M059J (cell line): ENCODE data around the gene IDUA. TPM values are rescaled to one million over a fixed set of nuclear protein-coding genes. Genes with fewer than 3 reads are reported as not detected.

Experiments
- DNase-seq: peaks from one replicate; pipeline ENCODE4 v3.0.0-alpha.2; 2012; ENCODE audit warnings: low read depth
- total RNA-seq: library from RNA; depleted of rRNA; stranded (reverse); fragments of >200 nt; shearing (Covaris generic); gene quantifications from 2 replicates; pipeline ENCODE4 v1.2.3, GENCODE V29; 2014

Gene IDUA
- total RNA-seq, 1 experiment from 2014 or later, result 11.9 TPM

DNA sequence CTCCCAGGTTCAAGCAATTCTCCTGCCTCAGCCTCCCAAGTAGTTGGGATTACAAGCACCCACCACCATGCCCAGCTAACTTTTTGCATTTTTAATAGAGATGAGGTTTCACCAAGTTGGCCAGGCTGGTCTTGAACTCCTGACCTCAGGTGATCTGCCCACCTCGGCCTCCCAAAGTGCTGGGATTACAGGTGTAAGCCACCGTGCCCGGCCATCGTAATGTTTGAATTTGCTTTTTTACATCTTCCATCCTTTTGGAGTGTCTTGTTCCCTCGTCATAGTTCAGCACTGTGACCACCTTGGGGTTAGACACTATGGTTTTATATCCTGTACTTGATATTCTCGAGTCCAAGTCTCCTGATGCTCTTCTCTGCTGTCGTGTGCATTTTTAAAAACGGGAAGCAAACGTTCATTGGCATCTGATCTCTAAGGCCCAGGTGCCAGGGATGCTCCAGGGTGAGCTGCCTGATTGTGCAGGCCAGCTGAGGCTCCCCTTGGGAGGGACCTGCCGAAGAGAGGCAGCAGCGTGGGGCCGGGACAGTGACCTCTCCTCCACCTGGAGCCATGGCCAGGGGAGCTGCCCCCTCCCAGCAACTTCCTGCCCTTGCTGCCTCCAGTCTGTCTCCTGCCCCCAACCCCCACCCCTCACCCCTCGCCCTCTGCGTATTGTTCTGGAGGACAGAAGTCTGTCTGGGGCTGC lies 30.2 kb upstream of the IDUA start:
- DNase-seq, result no peak

- DNase-seq, result no peak
These were observed 29.6 kb upstream of the IDUA start for GRCh38 chr4:957231-957580.

GRCh38 chr4:957581-958313 lies 29.1 kb upstream of the IDUA start:
- DNase-seq, result no peak

GRCh38 chr4:958314-958665 lies 28.6 kb upstream of the IDUA start:
- no peak for DNase-seq

GRCh38 chr4:958696-959337 lies 28.0 kb upstream of the IDUA start:
- no peak for DNase-seq

DNA sequence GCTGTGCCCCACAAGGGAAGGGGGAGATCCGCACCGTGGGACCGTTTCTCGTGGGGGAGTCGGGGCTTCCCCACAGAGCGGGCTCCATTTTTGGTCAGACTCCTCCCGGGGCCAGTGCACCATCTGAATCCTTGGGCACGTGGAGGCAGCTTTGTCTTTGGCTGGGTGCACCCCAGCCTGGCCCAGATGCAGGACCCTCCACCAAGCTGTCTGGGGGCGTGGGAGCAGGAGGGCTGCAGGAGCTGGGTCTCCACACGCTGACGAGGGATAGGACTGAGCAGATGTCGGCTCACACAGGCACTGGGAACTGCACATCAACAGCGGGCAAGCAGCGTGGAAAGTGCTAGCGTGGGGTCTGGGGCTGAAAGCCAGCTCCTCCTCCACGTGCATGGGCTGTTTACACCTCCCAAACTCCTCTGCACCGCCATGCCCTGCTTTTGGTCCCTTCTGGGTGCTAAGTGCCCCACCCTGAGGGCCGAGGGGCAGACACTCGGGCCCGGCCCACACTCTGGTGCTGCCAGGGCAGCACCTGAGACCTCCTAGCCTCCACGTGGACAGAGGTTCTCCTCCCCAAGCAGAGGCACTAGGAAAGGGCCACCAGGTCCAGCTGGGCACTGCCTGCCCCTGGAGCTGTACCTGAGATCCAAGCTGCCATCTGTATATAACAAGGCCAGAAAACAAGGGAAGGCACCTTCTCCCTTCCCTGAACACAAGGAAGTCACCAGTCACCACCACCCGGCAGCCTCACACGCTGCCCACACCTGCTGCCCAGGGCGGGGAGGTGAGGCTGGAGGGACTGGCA lies 27.3 kb upstream of the IDUA start:
- no peak for DNase-seq

GRCh38 chr4:960140-960635 lies 26.7 kb upstream of the IDUA start:
- no peak for DNase-seq

DNA sequence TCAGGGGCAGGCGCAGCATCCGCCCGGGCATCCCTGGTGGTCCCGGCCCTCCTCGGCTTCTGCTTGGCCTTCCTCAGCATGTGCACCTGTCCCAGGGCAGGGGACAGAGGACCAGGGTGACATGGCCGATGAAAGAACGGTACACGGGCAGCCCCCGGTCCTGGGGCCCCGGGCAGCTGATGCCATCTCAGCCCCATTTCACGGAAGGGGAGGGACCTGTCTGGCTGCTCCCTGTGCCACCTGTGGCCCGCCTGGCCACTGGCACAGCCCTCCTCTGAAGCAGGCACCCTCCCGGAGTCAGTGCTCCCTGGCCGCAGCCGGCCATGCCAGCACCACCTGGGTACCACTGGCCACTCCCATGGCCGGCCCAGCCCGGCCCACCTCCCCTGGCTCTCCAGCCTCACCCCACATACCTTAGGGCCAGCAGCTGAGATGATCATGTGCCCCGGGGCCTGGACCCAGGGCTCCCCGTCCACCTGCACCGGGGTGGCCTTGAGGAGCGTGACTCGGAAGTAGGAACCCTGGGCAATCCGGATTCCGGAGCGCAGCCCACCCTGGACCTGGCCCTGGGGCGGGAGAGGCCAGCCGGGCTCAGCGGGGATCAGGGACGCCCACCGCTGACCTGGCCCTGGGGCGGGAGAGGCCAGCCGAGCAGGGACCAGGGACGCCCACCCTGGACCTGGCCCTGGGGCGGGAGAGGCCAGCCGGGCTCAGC lies 26.1 kb upstream of the IDUA start:
- DNase-seq, result no peak

DNA sequence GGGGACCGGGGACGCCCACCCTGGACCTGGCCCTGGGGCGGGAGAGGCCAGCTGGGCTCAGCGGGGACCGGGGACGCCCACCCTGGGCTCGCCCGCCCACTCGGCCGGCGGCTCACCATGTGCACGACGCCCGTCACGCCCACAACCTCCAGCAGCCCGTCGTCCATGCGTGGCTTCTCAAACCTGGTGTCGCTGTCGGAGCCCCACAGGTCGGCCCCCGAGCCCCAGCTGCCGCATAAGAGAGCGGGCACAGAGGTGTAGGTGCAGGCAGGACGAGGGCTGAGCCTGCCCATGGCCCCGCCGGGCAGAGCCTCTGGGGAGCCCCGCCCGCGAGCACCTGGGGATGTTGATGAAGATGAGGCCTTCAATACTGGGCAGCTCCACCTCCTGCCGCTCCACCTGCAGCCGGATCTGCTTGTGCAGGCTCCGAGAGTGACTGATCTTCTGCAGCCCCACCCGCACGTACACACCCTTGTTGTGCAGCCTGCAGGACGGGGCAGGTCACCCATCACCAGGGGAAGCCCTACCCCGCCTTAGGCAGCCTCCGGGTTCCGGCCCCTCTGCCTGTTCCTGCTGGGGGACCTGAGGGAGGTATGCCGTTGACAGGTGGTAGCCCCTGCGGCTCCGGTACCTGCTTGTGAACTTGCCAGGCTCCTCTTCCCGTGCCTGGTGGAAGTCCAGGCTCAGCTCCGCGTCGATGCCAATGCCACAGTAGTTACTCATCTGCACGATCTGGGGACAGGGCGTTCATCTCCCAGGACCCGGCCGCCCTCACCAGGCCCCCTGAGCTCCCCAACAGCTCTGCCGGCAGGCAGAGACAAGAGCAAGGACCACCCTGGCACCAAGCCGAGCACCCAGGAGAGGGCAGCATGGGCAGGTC lies 25.3 kb upstream of the IDUA start:
- DNase-seq, result no peak

DNA sequence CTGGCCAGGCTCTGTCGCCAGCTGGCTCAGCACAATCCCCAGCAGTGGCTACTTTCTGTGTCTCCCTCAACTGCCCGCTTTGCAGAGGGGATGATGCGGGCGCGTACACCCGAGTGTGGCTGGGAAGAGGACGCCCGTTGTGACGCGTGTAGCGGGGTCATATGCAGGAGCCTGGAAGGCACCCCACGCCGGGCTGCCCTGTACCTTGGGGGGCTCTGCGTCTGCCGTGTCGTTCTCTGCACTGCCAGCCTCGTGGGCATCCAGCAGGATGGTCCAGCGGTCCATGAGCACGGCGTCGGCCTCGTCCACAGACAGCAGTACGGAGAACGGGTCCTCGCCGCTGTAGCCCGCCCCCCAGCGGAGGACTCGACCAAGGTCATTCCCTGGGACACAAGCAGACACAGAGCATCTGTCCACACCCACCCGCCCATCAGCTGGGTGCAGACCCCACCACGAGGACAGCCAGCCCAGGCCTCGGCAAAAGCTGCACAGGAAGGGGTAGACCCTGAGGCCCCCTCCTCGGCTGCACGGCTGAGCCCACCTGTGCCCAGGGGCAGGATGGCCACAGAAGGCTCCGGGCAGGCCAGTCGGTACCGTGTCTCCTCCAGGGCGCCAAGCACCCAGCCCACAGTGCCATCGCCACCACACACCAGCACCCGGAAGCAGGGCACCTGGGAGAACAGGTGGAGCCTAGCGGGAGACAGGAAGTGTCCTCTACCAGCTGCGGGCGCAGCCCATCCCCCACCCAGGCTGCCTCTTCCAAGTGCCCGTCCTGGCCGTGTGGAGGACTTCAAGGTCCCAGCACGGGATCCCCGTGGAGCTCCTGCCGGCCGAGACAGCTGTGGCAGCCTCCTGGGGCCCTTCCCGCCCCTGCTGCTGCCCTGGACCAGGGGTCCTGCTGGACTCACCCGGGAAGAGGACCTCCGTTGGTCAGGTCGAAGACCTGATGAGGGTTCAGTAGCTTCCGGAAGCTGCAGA lies 24.3 kb upstream of the IDUA start:
- DNase-seq, result no peak

DNA sequence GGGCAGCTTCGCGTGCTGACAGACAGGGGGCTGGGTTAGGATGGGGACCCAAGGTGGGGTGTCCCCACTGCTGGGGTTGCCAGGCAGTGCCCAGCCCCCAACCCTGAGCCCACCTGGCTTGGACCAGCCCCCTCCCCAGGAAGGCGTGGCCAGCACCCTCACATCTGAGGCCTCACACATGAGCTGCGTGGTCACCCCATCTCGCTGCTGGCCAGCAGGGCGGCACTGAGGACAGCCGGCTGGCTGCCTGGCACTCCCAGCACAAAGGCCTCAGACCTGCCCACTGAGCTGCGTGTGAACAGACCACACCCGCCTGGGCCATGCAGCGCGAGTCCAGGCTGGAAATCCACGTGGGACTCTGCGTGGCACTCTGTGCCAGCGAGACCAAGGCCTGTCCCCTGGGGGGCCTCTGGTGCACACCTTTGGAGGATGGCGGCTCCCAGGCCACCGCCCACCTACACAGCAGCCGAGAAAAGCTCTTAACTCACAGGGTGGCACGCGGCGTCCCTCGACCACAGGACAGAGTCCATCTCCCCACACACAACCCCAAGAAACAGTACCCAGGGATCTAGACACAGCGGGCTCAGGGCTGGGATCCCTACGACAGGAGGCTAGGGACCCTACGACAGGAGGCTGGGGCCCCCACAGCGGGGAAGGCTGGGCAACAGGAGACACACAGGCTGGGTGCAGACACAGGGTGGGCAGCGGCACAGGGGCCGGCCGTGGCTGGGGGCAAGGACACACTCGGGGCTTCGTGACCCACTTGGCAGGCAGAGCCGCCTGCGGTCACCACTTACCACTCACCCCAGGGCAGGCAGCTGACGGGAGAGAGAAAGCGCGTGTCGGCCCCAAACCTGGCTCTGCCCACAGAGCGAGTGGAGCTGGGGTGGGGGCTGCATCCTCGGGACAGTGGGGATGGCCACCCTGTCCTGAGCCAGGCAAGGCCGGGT lies 23.3 kb upstream of the IDUA start:
- DNase-seq, result no peak

DNA sequence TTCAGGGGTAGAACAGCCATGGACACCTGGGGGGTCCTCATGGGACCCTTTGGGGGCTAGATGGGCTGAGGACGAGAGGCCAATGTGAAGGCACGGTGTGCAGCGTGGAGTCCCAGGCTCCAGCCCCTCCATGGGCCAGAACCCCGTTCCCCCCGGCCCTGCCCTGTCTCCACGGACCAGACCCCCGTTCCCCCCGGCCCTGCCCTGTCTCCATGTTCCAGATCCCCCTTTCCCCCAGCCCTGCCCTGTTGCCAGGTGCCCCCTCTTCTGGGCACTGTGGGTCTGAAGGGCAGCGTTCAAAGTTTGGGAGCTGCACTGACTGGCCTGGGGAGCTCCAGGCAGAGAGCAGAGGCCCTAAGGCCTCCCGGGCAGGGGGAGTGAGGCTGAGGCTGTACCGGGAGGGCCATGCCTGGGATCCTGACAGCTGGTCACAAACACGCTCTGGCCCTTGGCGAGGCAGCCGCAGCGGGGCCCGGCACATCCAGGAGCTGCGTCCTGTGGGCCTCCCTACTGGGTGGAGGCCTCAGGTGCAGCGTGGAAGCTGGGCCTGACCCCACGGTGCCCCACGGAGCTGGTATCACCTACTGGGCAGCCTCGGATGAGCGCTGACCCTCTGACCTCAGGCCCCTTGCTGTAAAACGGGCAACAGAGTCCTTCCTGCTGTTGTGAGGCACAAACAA lies 22.4 kb upstream of the IDUA start:
- no peak for DNase-seq

DNA sequence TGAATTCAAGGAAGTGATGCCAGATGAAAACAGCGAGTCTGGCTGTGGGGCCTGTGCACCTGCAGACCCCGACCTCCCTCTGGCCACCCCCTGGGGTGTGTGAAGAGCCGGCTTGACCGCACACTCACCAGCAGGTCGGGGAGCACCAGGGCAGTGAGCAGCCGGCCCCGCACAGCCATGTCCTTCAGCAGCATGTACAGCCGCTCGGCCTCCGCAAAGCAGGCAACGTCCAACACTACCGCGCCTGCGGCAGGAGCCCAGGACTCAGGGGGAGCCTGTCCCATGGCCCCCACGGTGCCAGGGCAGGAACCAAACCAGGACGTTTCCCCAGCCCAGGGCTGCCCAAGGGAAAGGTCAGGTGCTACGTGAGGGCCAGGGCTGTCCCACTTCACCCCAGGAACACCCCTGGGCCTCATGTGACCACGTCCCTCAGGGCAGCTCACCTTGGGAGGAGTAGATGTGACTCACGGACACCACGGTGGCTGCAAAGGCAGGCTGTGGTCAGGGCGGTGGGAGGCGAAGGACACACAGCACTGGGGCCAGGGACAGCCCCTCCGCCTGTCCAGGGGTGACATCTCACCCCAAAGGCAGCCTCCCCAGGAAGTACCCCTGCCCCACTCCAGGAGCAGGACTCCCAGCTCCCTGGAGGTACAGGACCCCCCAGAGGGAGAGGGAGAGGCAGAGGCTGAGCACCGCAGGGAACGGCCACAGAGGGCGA lies 21.6 kb upstream of the IDUA start:
- DNase-seq, result no peak

DNA sequence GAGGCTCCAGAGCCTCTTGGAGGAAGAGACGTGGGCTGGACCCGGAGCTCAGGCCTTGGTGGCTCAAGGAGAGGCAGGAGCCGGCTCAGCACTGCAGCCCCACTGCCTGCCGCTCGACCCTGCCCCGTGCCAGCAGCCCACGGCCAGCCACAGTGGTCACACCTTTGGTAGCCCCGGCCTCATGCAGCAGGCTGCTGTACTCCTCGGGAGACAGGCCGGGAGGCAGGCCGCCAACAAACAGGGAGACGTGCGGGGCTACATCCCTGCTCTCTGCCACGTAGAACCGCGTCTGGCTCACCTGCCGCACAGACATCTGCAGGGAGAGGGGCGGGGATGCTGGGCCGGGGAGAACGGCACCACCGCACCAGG lies 21.1 kb upstream of the IDUA start:
- DNase-seq, result no peak

DNA sequence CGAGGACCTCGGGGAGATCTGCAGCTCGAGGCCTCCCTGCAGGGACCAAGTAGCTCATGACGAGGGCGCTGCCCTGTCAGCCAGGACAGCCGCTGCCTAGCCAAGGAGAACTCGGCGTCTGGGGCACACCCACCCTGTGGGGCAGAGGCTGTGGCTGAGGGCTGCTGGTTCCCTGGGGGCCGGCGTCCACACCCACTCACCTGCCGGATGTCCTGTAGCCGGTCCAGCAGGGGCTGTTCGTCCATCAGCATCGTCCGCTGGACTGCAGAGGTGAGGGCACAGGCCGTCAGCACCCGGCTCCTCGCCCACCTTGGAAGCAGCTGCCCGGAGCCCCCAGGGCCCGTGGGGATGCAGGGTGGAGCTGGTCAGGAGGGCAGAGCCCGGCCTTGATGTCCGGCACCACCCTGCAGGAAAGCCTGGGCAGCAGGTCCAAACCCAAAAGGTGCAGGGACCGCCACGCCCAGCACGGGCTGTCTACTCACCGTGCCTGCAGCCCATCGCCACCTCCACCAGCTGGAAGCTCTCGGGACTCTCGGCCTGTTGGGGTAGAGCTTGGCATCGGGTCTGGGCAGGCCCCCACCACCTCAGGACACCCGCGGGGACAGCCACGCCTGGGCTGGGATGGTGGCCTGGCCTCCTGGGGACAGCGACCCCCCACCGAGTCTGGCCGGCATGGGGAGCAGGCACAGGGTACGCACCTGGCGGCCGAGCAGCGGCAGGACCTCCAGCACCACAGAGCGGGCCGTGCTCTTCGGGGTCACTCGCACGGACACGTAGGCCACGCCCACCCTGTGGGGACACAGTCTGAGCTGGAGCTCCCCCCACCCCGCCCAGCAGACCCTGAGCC lies 20.4 kb upstream of the IDUA start:
- no peak for DNase-seq
